ENCODE data around the gene F8. TPM values are rescaled to one million over a fixed set of nuclear protein-coding genes. Genes with fewer than 3 reads are reported as not detected.
"Not testable (repeated sequence)": the region's sequence is repeated elsewhere in the genome, so short reads cannot be mapped to it uniquely, and the experiment has no call there.

F8 gene
- polyA plus RNA-seq, 3 donors = 14.8 to 18.6 (median 18.2) TPM

GRCh38 chrX:154988719-154989118 lies 33.8 kb downstream of the F8 start:
- no peak for DNase-seq (ENCODE audit: low read depth in 3 of 3, low spot score in 2 of 3)

- no peak for DNase-seq (ENCODE audit: low read depth in 3 of 3, low spot score in 2 of 3)
Measured at GRCh38 chrX:154987940-154988339, 34.6 kb downstream of the F8 start.

GRCh38 chrX:154986826-154987575 lies 35.5 kb downstream of the F8 start:
- DNase-seq (ENCODE audit: low read depth in 3 of 3, low spot score in 2 of 3) = no peak

GRCh38 chrX:154981116-154981411 lies 41.5 kb downstream of the F8 start:
- peak in 1 of 3 donors; percentile 0 for DNase-seq (ENCODE audit: low read depth in 3 of 3, low spot score in 2 of 3)

- DNase-seq (ENCODE audit: low read depth in 3 of 3, low spot score in 2 of 3) = peak in 2 of 3 donors; percentile 12 to 29
Measured at GRCh38 chrX:154980330-154981115, 42.0 kb downstream of the F8 start.

- no peak for DNase-seq (ENCODE audit: low read depth in 3 of 3, low spot score in 2 of 3)
Measured at GRCh38 chrX:154979629-154980028, 42.9 kb downstream of the F8 start.

- DNase-seq (ENCODE audit: low read depth in 3 of 3, low spot score in 2 of 3) = no peak
Measured at GRCh38 chrX:154968353-154968752, 54.2 kb downstream of the F8 start.

GRCh38 chrX:154967603-154968002 lies 54.9 kb downstream of the F8 start:
- no peak for DNase-seq (ENCODE audit: low read depth in 3 of 3, low spot score in 2 of 3)

GRCh38 chrX:154961947-154962346 lies 60.6 kb downstream of the F8 start:
- DNase-seq (ENCODE audit: low read depth in 3 of 3, low spot score in 2 of 3) = no peak

- DNase-seq (ENCODE audit: low read depth in 3 of 3, low spot score in 2 of 3) = not testable (repeated sequence)
Measured at GRCh38 chrX:154955799-154956198, 66.7 kb downstream of the F8 start.

- not testable (repeated sequence) for DNase-seq (ENCODE audit: low read depth in 3 of 3, low spot score in 2 of 3)
Measured at GRCh38 chrX:154939265-154939664, 83.3 kb downstream of the F8 start.

GRCh38 chrX:154924771-154925170 lies 97.8 kb downstream of the F8 start:
- not testable (repeated sequence) for DNase-seq (ENCODE audit: low read depth in 3 of 3, low spot score in 2 of 3)

GRCh38 chrX:154918060-154918483 lies 104.5 kb downstream of the F8 start:
- peak; percentile 29 to 55 (median 45) for DNase-seq (ENCODE audit: low read depth in 3 of 3, low spot score in 2 of 3)

GRCh38 chrX:154914052-154914451 lies 108.5 kb downstream of the F8 start:
- no peak for DNase-seq (ENCODE audit: low read depth in 3 of 3, low spot score in 2 of 3)

- not testable (repeated sequence) for DNase-seq (ENCODE audit: low read depth in 3 of 3, low spot score in 2 of 3)
Measured at GRCh38 chrX:154910528-154910927, 112.0 kb downstream of the F8 start.

GRCh38 chrX:154910048-154910447 lies 112.5 kb downstream of the F8 start:
- DNase-seq (ENCODE audit: low read depth in 3 of 3, low spot score in 2 of 3) = not testable (repeated sequence)

GRCh38 chrX:154908821-154909220 lies 113.7 kb downstream of the F8 start:
- no peak for DNase-seq (ENCODE audit: low read depth in 3 of 3, low spot score in 2 of 3)

GRCh38 chrX:154902408-154902807 lies 120.1 kb downstream of the F8 start:
- DNase-seq (ENCODE audit: low read depth in 3 of 3, low spot score in 2 of 3) = no peak

- DNase-seq (ENCODE audit: low read depth in 3 of 3, low spot score in 2 of 3) = no peak
Measured at GRCh38 chrX:154900323-154900722, 122.2 kb downstream of the F8 start.

GRCh38 chrX:154892296-154892695 lies 130.2 kb downstream of the F8 start:
- DNase-seq (ENCODE audit: low read depth in 3 of 3, low spot score in 2 of 3) = no peak

GRCh38 chrX:154890990-154891639 lies 131.4 kb downstream of the F8 start:
- no peak for DNase-seq (ENCODE audit: low read depth in 3 of 3, low spot score in 2 of 3)

All from right renal cortex interstitium (tissue), 3 donors.